Panc1 (cell line): ENCODE measurements around the gene CHKB.
"Not testable (repeated sequence)": the region's sequence is repeated elsewhere in the genome, so short reads cannot be mapped to it uniquely, and the experiment has no call there.

ENCODE experiments used
- CTCF ChIP-seq: fragments of 450-650 bp; IDR thresholded peaks from 2 replicates; pipeline ENCODE4 v1.5.1; 2017; ENCODE audit warnings: mild to moderate bottlenecking
- SIN3A ChIP-seq: IDR thresholded peaks from 2 replicates; pipeline ENCODE4 v1.6.1; 2012; ENCODE audit warnings: low read depth, mild to moderate bottlenecking, low read length, moderate library complexity, borderline replicate concordance; ENCODE audit not compliant: insufficient read depth
- TCF7L2 ChIP-seq: IDR thresholded peaks from 2 replicates; pipeline ENCODE4 v1.6.1; 2011; ENCODE audit warnings: mild to moderate bottlenecking, low read depth, low read length, inconsistent platforms

DNA sequence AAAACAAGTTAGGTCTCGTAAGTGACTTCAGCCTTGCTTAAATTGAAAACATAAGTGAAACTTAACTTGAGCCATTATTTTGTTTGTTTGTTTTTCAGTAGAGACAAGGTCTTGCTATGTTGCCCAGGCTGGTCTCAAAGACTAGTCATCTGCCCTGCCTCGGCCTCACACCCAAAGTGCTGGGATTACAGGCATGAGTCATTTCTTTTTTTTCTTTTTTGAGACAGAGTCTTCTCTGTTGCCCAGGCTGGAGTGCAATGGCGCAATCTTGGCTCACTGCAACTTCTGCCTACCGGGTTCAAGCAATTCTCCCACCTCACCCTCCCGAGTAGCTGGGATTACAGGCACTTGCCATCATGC, 41.0 kb downstream of the CHKB start:
- not testable (repeated sequence) for TF ChIP-seq CTCF, TCF7L2, SIN3A
